ENCODE data around the gene SMAD7.
A peak's percentile ranks its signal among the peaks of the same experiment; 100 is the strongest.

SMAD7 gene

GRCh38 chr18:48943736-48944527 is 6.8 kb downstream of the SMAD7 start:
- no peak for DNase-seq

GRCh38 chr18:48943333-48943732 is 7.4 kb downstream of the SMAD7 start:
- no peak for DNase-seq

GRCh38 chr18:48942554-48943261 is 8.1 kb downstream of the SMAD7 start:
- peak; percentile 12 for DNase-seq

GRCh38 chr18:48942086-48942485 is 8.7 kb downstream of the SMAD7 start:
- DNase-seq, result no peak

GRCh38 chr18:48941672-48942071 is 9.1 kb downstream of the SMAD7 start:
- DNase-seq, result no peak

GRCh38 chr18:48940854-48941611 is 9.7 kb downstream of the SMAD7 start:
- no peak for DNase-seq

GRCh38 chr18:48939205-48940097 is 11.3 kb downstream of the SMAD7 start:
- DNase-seq, result no peak

GRCh38 chr18:48938827-48939204 is 11.9 kb downstream of the SMAD7 start:
- no peak for DNase-seq

GRCh38 chr18:48937869-48938750 is 12.7 kb downstream of the SMAD7 start:
- DNase-seq, result no peak

GRCh38 chr18:48935433-48935774 is 15.4 kb downstream of the SMAD7 start:
- no peak for DNase-seq

GRCh38 chr18:48934723-48935432 is 15.9 kb downstream of the SMAD7 start:
- DNase-seq, result no peak

- no peak for DNase-seq
Measured at GRCh38 chr18:48934415-48934722, 16.4 kb downstream of the SMAD7 start.

GRCh38 chr18:48933578-48934414 is 17.0 kb downstream of the SMAD7 start:
- no peak for DNase-seq

GRCh38 chr18:48932822-48933510 is 17.8 kb downstream of the SMAD7 start:
- no peak for DNase-seq

GRCh38 chr18:48932462-48932818 is 18.3 kb downstream of the SMAD7 start:
- no peak for DNase-seq

- no peak for DNase-seq
Measured at GRCh38 chr18:48931680-48932461, 18.9 kb downstream of the SMAD7 start.

GRCh38 chr18:48930926-48931325 is 19.8 kb downstream of the SMAD7 start:
- DNase-seq, result no peak

- no peak for DNase-seq
Measured at GRCh38 chr18:48929941-48930713, 20.6 kb downstream of the SMAD7 start.
